Retina (tissue), 1 donor: Measurements from ENCODE around the gene STAG2.

Experiments used
- DNase-seq: peaks from one replicate; pipeline ENCODE4 v3.0.0-alpha.2; 2016

Gene STAG2

GRCh38 chrX:123976706-123977316, 15.3 kb downstream of the STAG2 start:
- no peak for DNase-seq

- DNase-seq, result no peak
Measured at GRCh38 chrX:123983240-123983639, 21.7 kb downstream of the STAG2 start.

- no peak for DNase-seq
Measured at GRCh38 chrX:123986377-123986776, 24.9 kb downstream of the STAG2 start.

GRCh38 chrX:123988423-123989111, 27.1 kb downstream of the STAG2 start:
- peak; percentile 10 for DNase-seq

GRCh38 chrX:123989235-123989634, 27.7 kb downstream of the STAG2 start:
- DNase-seq, result no peak

GRCh38 chrX:123990169-123990568, 28.7 kb downstream of the STAG2 start:
- no peak for DNase-seq

GRCh38 chrX:123990602-123991001, 29.1 kb downstream of the STAG2 start:
- DNase-seq, result no peak

GRCh38 chrX:123993326-123993725, 31.8 kb downstream of the STAG2 start:
- no peak for DNase-seq

GRCh38 chrX:123993904-123994635, 32.6 kb downstream of the STAG2 start:
- DNase-seq, result no peak

- DNase-seq, result no peak
Measured at GRCh38 chrX:123994730-123995129, 33.2 kb downstream of the STAG2 start.

- DNase-seq, result no peak
Measured at GRCh38 chrX:124001581-124001980, 40.1 kb downstream of the STAG2 start.

GRCh38 chrX:124005228-124005627, 43.7 kb downstream of the STAG2 start:
- DNase-seq, result no peak

- no peak for DNase-seq
Measured at GRCh38 chrX:124010157-124010556, 48.7 kb downstream of the STAG2 start.

- DNase-seq, result no peak
Measured at GRCh38 chrX:124010566-124010965, 49.1 kb downstream of the STAG2 start.

- DNase-seq, result no peak
Measured at GRCh38 chrX:124015721-124016120, 54.2 kb downstream of the STAG2 start.

GRCh38 chrX:124016825-124017224, 55.3 kb downstream of the STAG2 start:
- DNase-seq, result no peak

- DNase-seq, result no peak
Measured at GRCh38 chrX:124018023-124018422, 56.5 kb downstream of the STAG2 start.

GRCh38 chrX:124023838-124024238, 62.3 kb downstream of the STAG2 start:
- no peak for DNase-seq

GRCh38 chrX:124026529-124026928, 65.0 kb downstream of the STAG2 start:
- no peak for DNase-seq

- no peak for DNase-seq
Measured at GRCh38 chrX:124028182-124028581, 66.7 kb downstream of the STAG2 start.

- no peak for DNase-seq
Measured at GRCh38 chrX:124030520-124030919, 69.0 kb downstream of the STAG2 start.

GRCh38 chrX:124033821-124034220, 72.3 kb downstream of the STAG2 start:
- DNase-seq, result no peak

- no peak for DNase-seq
Measured at GRCh38 chrX:124035657-124036056, 74.2 kb downstream of the STAG2 start.

- DNase-seq, result no peak
Measured at GRCh38 chrX:124042042-124042441, 80.5 kb downstream of the STAG2 start.
